HG03103 (cell line): ENCODE measurements around the gene AQP10.
"Not testable (repeated sequence)": the region's sequence is repeated elsewhere in the genome, so short reads cannot be mapped to it uniquely, and the experiment has no call there.

ENCODE experiments used
- ATAC-seq: cut with Tn5 transposase; IDR thresholded peaks from one replicate; pipeline ENCODE4 v1.9.1; 2021; ENCODE audit warnings: low read depth; ENCODE audit not compliant: unreplicated experiment

Gene AQP10

GRCh38 chr1:154321609-154321934 lies 679 bp downstream of the AQP10 start:
- ATAC-seq, result not testable (repeated sequence)

- no peak for ATAC-seq
Observed at GRCh38 chr1:154323493-154323892, 2.6 kb downstream of the AQP10 start.

- ATAC-seq, result no peak
Observed at GRCh38 chr1:154324241-154324640, 3.3 kb downstream of the AQP10 start.

GRCh38 chr1:154324669-154325582 lies 4.0 kb downstream of the AQP10 start, which contains the start of gene ATP8B2:
ATP8B2 (plus strand) TSS chr1:154325525; CDS start chr1:154328142, 2,617 bp downstream.
- ATAC-seq, result no peak

- no peak for ATAC-seq
Observed at GRCh38 chr1:154325583-154326545, 5.0 kb downstream of the AQP10 start.

GRCh38 chr1:154326546-154327465 lies 5.9 kb downstream of the AQP10 start:
- ATAC-seq, result no peak

- no peak for ATAC-seq
Observed at GRCh38 chr1:154327466-154328317, 6.8 kb downstream of the AQP10 start.

GRCh38 chr1:154328318-154329151 lies 7.6 kb downstream of the AQP10 start:
- no peak for ATAC-seq

- ATAC-seq, result no peak
Observed at GRCh38 chr1:154329152-154329521, 8.2 kb downstream of the AQP10 start.

GRCh38 chr1:154329551-154330131 lies 8.7 kb downstream of the AQP10 start:
- ATAC-seq, result no peak

GRCh38 chr1:154330669-154331068 lies 9.8 kb downstream of the AQP10 start:
- ATAC-seq, result no peak

GRCh38 chr1:154334079-154335024 lies 13.5 kb downstream of the AQP10 start:
- no peak for ATAC-seq

GRCh38 chr1:154335025-154335714 lies 14.3 kb downstream of the AQP10 start:
- no peak for ATAC-seq

- ATAC-seq, result no peak
Observed at GRCh38 chr1:154337253-154337894, 16.5 kb downstream of the AQP10 start.

GRCh38 chr1:154338875-154339274 lies 18.0 kb downstream of the AQP10 start:
- no peak for ATAC-seq

GRCh38 chr1:154341366-154341765 lies 20.5 kb downstream of the AQP10 start:
- ATAC-seq, result not testable (repeated sequence)
